WERI-Rb-1 (cell line): ENCODE data around the gene SNX3.
A peak's percentile ranks its signal among the peaks of the same experiment; 100 is the strongest.
"Not testable (repeated sequence)": the region's sequence is repeated elsewhere in the genome, so short reads cannot be mapped to it uniquely, and the experiment has no call there.

Source experiments
- DNase-seq: peaks from one replicate; pipeline ENCODE4 v3.0.0-alpha.2; 2020
- H3K27ac ChIP-seq: fragments of 250-450 bp; sonication (Bioruptor Pico); 2 replicates; pipeline ENCODE4 v1.5.1; 2020; ENCODE audit warnings: mild to moderate bottlenecking, moderate library complexity
- H3K27me3 ChIP-seq: fragments of 250-450 bp; sonication (Bioruptor Pico); 2 replicates; pipeline ENCODE4 v1.5.1; 2021; ENCODE audit warnings: mild to moderate bottlenecking, low read depth, moderate library complexity; ENCODE audit not compliant: insufficient read depth, severe bottlenecking
- H3K36me3 ChIP-seq: fragments of 250-450 bp; sonication (Bioruptor Pico); 2 replicates; pipeline ENCODE4 v1.5.1; 2020; ENCODE audit warnings: mild to moderate bottlenecking, moderate library complexity
- H3K4me3 ChIP-seq: 2 replicates; pipeline ENCODE4 v1.5.1; 2011; ENCODE audit warnings: low read depth, mild to moderate bottlenecking, control low read depth, low read length
- H3K9me3 ChIP-seq: fragments of 250-450 bp; sonication (Bioruptor Pico); 2 replicates; pipeline ENCODE4 v1.5.1; 2021; ENCODE audit warnings: mild to moderate bottlenecking, moderate library complexity; ENCODE audit not compliant: severe bottlenecking
- TF ChIP-seq, protein P1 (sequence below): IDR thresholded peaks from 2 replicates; pipeline ENCODE4 v1.5.1; 2011; ENCODE audit warnings: low read depth, mild to moderate bottlenecking, control low read depth, inconsistent platforms, low read length

SNX3 gene

DNA sequence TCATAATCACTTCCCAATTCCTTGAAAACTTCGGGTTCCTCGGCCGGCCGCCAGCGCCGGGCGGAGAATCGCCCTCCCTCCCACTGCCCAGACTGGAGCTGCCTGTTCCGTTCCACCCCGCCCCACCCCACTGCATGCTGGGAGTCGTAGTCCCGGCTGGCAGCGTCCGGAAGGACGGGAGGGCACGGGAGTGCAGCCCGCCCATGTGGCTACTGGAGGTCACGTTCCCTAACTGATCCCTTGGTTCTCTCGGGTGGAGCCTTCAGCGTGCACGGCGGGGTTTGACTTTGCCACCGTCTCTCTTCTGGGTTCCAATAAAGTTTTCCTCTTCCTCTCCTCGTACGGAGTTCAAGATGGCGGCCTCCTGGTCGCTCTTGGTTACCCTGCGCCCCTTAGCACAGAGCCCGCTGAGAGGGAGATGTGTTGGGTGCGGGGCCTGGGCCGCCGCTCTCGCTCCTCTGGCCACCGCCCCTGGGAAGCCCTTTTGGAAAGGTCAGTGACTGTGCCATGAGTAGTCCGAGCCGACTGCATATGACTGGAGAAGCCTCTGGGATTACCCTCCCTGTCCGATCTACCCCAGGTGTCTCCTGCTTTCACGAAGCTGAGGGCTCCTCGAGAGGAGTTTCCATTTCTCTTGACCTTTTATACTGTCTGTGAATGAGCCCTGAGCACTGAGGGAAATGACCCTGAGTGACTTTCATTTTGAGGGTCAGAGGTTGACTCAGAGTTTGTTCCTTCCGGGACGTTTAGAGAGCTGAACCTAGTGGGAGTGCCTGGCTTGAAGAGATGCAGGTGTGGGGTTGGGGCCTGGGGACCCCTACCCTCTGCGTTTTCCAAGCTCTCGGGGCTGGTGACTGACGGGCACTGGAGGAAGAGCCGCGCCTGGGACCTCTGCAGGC is 34.1 kb upstream of the SNX3 start, which contains the start of gene AFG1L:
Gene AFG1L, plus strand, starts transcription at position 328 of the 899 bp plus-strand sequence. Its CDS starts 26 bp downstream, at position 354.
- Histone ChIP-seq H3K4me3 (peak within 1 kb of the TSS; percentile 61), H3K27ac (peak within 1 kb of the TSS; percentile 89), H3K36me3 (no peaks in the 10 kb centered on the region), H3K27me3 (no peaks in the 10 kb centered on the region), H3K9me3 (no peaks in the 10 kb centered on the region)
- TF ChIP-seq, protein P1, sequence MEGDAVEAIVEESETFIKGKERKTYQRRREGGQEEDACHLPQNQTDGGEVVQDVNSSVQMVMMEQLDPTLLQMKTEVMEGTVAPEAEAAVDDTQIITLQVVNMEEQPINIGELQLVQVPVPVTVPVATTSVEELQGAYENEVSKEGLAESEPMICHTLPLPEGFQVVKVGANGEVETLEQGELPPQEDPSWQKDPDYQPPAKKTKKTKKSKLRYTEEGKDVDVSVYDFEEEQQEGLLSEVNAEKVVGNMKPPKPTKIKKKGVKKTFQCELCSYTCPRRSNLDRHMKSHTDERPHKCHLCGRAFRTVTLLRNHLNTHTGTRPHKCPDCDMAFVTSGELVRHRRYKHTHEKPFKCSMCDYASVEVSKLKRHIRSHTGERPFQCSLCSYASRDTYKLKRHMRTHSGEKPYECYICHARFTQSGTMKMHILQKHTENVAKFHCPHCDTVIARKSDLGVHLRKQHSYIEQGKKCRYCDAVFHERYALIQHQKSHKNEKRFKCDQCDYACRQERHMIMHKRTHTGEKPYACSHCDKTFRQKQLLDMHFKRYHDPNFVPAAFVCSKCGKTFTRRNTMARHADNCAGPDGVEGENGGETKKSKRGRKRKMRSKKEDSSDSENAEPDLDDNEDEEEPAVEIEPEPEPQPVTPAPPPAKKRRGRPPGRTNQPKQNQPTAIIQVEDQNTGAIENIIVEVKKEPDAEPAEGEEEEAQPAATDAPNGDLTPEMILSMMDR = no peak
- DNase-seq = peak; percentile 94

DNA sequence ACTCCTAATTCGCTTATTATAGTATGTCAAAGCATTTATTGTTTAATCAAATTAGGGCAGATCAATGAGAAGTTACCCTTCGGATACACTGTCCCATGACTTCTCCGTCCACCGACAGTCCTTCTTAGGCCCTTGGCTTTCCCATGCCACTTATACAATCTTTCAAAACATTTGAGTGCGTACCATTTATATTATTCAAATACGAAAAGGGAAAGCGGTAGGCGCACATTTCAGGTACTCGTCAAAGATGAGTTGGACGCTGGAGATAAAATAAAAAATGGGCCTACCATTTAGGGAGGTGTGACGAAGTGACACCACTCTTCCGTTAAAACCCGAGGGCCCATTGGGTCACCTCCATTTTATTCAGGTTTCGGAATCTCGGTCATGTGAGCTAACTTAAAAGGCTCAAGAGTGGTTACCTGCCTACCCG is 33.5 kb upstream of the SNX3 start:
- H3K27ac ChIP-seq = peak overlapping the region; percentile 89

DNA sequence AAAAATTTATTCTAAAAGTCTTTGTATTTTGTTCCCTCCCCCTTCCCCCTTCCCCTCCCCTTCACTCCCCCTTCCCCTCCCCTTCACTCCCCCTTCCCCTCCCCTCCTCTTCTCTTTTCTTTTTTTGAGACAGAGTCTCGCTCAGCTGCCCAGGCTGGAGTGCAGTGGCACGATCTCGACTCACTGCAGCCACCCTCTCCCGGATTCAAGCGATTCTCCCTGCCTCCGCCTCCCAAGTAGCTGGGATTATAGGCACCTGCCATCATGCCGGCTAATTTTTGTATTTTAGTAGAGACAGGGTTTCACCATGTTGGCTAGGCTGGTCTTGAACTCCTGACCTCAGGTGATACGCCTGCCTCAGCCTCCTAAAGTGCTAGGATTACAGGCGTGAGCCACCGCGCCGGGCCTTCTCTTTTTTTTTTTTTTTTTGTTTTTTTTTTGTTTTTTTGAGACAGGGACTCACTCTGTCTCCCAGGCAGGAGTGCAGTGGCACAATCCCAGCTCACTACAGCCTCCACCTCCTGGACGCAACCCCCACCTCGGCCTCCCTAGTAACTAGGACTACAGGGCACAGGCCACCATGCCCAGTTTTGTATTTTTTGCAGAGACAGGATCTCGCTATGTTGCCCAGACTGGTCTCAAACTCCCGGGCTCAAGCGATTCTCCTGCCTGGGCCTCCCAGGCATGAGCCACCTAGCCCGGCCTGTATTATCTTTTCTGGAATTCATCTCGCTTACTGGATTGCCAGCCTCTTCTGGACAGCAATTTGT is 32.9 kb upstream of the SNX3 start:
- Histone ChIP-seq H3K4me3 (peak overlapping the region; percentile 61), H3K27ac (peak overlapping the region; percentile 89), H3K27me3 (no peaks in the 10 kb centered on the region), H3K36me3 (no peaks in the 10 kb centered on the region), H3K9me3 (no peaks in the 10 kb centered on the region)
- no peak for DNase-seq
- TF ChIP-seq, protein P1 = no peak

More for the DNA sequence above, 33.5 kb upstream of the SNX3 start:
- no peaks in the 10 kb centered on the region for H3K36me3 ChIP-seq
- TF ChIP-seq, protein P1 = no peak
- no peaks in the 10 kb centered on the region for H3K27me3 ChIP-seq
- H3K9me3 ChIP-seq = no peaks in the 10 kb centered on the region
- no peak for DNase-seq
- H3K4me3 ChIP-seq = peak overlapping the region; percentile 61

DNA sequence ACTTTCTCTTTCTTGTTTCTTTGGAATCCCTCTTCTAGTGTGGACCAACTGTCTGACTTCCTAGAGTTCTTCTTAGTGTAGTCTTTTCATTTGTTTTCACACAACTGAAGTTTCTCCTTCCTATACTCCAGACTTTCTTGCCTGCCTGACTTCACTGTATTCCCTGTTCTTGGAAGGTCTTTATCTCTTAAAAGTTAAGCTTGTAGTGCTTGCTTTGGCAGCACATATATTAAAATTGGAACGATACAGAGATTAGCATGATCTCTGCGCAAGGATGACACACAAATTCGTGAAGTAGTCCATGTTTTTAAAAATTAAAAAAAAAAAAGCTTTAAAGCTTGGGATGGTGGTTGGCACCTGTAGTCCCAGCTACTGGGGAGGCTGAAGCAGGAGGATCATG is 31.7 kb upstream of the SNX3 start:
- not testable (repeated sequence) for H3K27ac ChIP-seq, H3K36me3 ChIP-seq, H3K9me3 ChIP-seq, H3K27me3 ChIP-seq, DNase-seq, H3K4me3 ChIP-seq

DNA sequence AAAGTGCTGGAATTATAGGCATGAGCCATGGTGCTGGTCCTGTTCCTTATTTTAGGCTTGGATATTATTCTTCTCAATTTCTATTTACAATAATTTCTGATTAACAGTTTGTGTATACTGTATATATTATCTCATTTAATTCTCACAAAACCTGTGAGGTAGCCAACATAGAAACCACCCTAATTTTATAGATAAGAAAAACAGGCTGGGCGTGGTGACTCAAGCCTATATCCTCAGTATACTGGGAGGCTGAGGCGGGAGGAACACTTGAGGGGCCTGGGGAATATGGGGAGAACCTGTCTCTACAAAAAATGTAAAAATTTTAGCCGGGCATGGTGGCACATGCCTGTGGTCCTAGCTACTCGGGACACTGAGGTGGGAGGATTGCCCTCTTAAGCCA is 30.3 kb upstream of the SNX3 start:
- Histone ChIP-seq H3K9me3 (no peaks in the 10 kb centered on the region), H3K27me3 (no peaks in the 10 kb centered on the region), H3K27ac (no peak overlapping the region), H3K4me3 (no peak overlapping the region), H3K36me3 (no peaks in the 10 kb centered on the region)
- TF ChIP-seq, protein P1 = no peak
- DNase-seq = no peak

DNA sequence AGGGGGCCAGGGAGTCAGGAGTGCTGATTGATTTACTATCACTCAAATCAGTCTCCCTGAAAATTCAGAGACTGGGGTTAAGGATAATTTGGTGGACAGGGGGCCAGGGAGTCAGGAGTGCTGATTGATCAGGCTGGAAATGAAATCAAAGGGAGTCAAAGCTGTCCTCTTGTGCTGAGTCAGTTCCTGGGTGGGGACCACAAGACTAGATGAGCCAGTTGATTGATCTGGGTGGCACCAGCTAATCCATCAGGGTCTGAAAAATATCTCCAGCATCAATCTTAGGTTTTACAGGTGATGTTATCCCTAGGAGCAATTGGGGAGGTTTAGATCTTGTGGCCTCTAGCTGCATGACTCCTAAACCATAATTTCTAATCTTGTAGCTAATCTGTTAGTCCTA is 27.9 kb upstream of the SNX3 start:
- H3K4me3 ChIP-seq = no peak overlapping the region
- no peaks in the 10 kb centered on the region for H3K9me3 ChIP-seq
- TF ChIP-seq, protein P1 = no peak
- H3K27ac ChIP-seq = no peak overlapping the region
- H3K27me3 ChIP-seq = no peaks in the 10 kb centered on the region
- H3K36me3 ChIP-seq = no peaks in the 10 kb centered on the region
- DNase-seq = no peak
